DMS 273 (cell line): ENCODE measurements around the gene MAGI2.
A peak's percentile ranks its signal among the peaks of the same experiment; 100 is the strongest.
"Not testable (repeated sequence)": the region's sequence is repeated elsewhere in the genome, so short reads cannot be mapped to it uniquely, and the experiment has no call there.

Experiments
- DNase-seq: peaks from one replicate; lab custom pipeline; 2025; ENCODE audit not compliant: unreplicated experiment; lab: John Stamatoyannopoulos, UW

Gene MAGI2

GRCh38 chr7:78264105-78264504, 1189.4 kb downstream of the MAGI2 start:
- no peak for DNase-seq

- no peak for DNase-seq
Measured at GRCh38 chr7:78261739-78262138, 1191.7 kb downstream of the MAGI2 start.

- DNase-seq, result no peak
Measured at GRCh38 chr7:78261302-78261701, 1192.2 kb downstream of the MAGI2 start.

GRCh38 chr7:78260826-78261225, 1192.6 kb downstream of the MAGI2 start:
- no peak for DNase-seq

GRCh38 chr7:78254726-78255055, 1198.8 kb downstream of the MAGI2 start:
- DNase-seq, result no peak

- no peak for DNase-seq
Measured at GRCh38 chr7:78253850-78254725, 1199.4 kb downstream of the MAGI2 start.

- DNase-seq, result no peak
Measured at GRCh38 chr7:78248867-78249266, 1204.6 kb downstream of the MAGI2 start.

GRCh38 chr7:78247910-78248689, 1205.4 kb downstream of the MAGI2 start:
- DNase-seq, result no peak

- DNase-seq, result not testable (repeated sequence)
Measured at GRCh38 chr7:78240179-78240578, 1213.3 kb downstream of the MAGI2 start.

- DNase-seq, result peak; percentile 68
Measured at GRCh38 chr7:78234634-78235033, 1218.8 kb downstream of the MAGI2 start.

- DNase-seq, result no peak
Measured at GRCh38 chr7:78232806-78233205, 1220.7 kb downstream of the MAGI2 start.

- peak; percentile 92 for DNase-seq
Measured at GRCh38 chr7:78226059-78226719, 1227.3 kb downstream of the MAGI2 start.

GRCh38 chr7:78225534-78225933, 1227.9 kb downstream of the MAGI2 start:
- no peak for DNase-seq

- no peak for DNase-seq
Measured at GRCh38 chr7:78224923-78225322, 1228.5 kb downstream of the MAGI2 start.

- DNase-seq, result no peak
Measured at GRCh38 chr7:78223598-78223997, 1229.9 kb downstream of the MAGI2 start.

GRCh38 chr7:78222001-78222751, 1231.3 kb downstream of the MAGI2 start:
- no peak for DNase-seq

GRCh38 chr7:78220754-78221153, 1232.7 kb downstream of the MAGI2 start:
- DNase-seq, result no peak

GRCh38 chr7:78218876-78219275, 1234.6 kb downstream of the MAGI2 start:
- DNase-seq, result no peak

GRCh38 chr7:78218051-78218450, 1235.4 kb downstream of the MAGI2 start:
- no peak for DNase-seq

GRCh38 chr7:78215199-78215598, 1238.3 kb downstream of the MAGI2 start:
- peak; percentile 13 for DNase-seq

GRCh38 chr7:78213402-78213801, 1240.1 kb downstream of the MAGI2 start:
- no peak for DNase-seq
